ENCODE measurements around the gene SAPCD2.
A peak's percentile ranks its signal among the peaks of the same experiment; 100 is the strongest.

Gene SAPCD2

DNA sequence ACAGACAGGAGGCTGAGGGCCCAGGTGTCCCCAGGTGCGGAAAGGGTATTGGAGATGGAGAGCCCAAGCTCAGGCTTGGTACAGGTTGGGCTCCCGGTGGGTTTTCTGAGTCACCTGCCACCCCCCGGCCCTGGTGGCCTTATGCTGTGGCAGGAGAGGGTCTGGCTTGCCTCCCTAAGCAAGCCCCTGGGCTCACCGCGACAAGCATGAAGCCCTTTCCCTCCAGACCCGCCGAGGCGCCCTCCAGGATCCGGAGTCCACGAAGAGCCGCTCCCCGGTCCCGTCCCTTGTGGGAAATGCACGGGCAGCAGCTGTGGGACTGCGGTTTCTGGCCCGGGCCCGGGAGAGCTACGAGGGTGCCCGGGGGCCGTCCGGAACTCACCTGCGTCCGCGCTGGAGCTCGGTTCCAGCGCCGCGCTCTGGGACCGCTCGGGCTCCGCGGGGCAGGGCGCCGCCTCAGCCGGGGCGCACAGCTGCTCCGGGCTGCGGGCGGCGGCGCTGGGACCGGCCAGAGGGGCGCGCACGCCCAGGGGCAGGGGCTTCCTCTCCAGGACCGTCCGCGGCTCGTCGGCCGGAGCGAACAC is 757 bp downstream of the SAPCD2 start:
- peak in 1 of 3 donors; percentile 18 for DNase-seq
- POLR2A ChIA-PET = no interaction called here

GRCh38 chr9:137068539-137069507 is 1.5 kb downstream of the SAPCD2 start:
- POLR2A ChIA-PET = no interaction called here
- 96% methylated on average over 10 of the region's 17 CpGs for WGBS (ENCODE audit: insufficient coverage)

More for the DNA sequence above, 757 bp downstream of the SAPCD2 start:
- 6% methylated on average over 52 of the region's 52 CpGs for WGBS (ENCODE audit: insufficient coverage)
- Histone ChIP-seq H3K9me3 (ENCODE audit: control extremely low read depth in 1 of 5, control insufficient read depth in 4 of 5, insufficient read depth in 2 of 5, low read depth in 1 of 5, low read length in 4 of 5) (no peaks in the 10 kb centered on the region), H3K4me3 (ENCODE audit: control insufficient read depth in 1 of 7, extremely low read depth in 1 of 7, insufficient read depth in 4 of 7, low read depth in 2 of 7, low read length in 6 of 7) (peak overlapping the region in 6 of 7 experiments; percentile 13 to 75 (median 68)), H3K27me3 (replicated peaks in 2 of 5; ENCODE audit: control insufficient read depth in 4 of 5, insufficient read depth in 5 of 5, low read length in 4 of 5) (no peaks in the 10 kb centered on the region), H3K4me1 (ENCODE audit: control extremely low read depth in 1 of 4, control insufficient read depth in 4 of 4, insufficient read depth in 4 of 4, low read length in 3 of 4) (peaks cover 0 to 46% (median 30%) of the 10 kb centered on the region in 4 experiments), H3K36me3 (ENCODE audit: control insufficient read depth in 4 of 4, insufficient read depth in 4 of 4, low read length in 3 of 4) (peaks cover 0 to 18% (median 4%) of the 10 kb centered on the region in 4 experiments), H3K27ac (ENCODE audit: insufficient read depth in 1 of 2, low read depth in 1 of 2, low read length in 2 of 2, poor library complexity in 1 of 2, severe bottlenecking in 2 of 2) (no peak overlapping the region)
- CTCF ChIA-PET = interaction anchor here (1.2 to 8.9 kb wide), 11 partner anchors 12 to 158 kb away, joined by 4 to 76 read pairs (median 11); partner anchors contain the start of genes ABCA2, MAN1B1, NPDC1 and RNF224

GRCh38 chr9:137067860-137068538 is 2.4 kb downstream of the SAPCD2 start:
- 60% methylated on average over 12 of the region's 12 CpGs for WGBS (ENCODE audit: insufficient coverage)
- peak; percentile 93 to 96 (median 94) for DNase-seq
- H3K4me1 ChIP-seq (ENCODE audit: control extremely low read depth in 1 of 4, control insufficient read depth in 4 of 4, insufficient read depth in 4 of 4, low read length in 3 of 4) = peaks cover 0 to 37% (median 30%) of the 10 kb centered on the region in 4 experiments
- peaks cover 0 to 26% (median 4%) of the 10 kb centered on the region in 4 experiments for H3K36me3 ChIP-seq (ENCODE audit: control insufficient read depth in 4 of 4, insufficient read depth in 4 of 4, low read length in 3 of 4)
- H3K9me3 ChIP-seq (ENCODE audit: control extremely low read depth in 1 of 5, control insufficient read depth in 4 of 5, insufficient read depth in 2 of 5, low read depth in 1 of 5, low read length in 4 of 5) = no peaks in the 10 kb centered on the region
- no peaks in the 10 kb centered on the region for H3K27me3 ChIP-seq (replicated peaks in 2 of 5; ENCODE audit: control insufficient read depth in 4 of 5, insufficient read depth in 5 of 5, low read length in 4 of 5)
- no peak overlapping the region for H3K4me3 ChIP-seq (ENCODE audit: control insufficient read depth in 1 of 7, extremely low read depth in 1 of 7, insufficient read depth in 4 of 7, low read depth in 2 of 7, low read length in 6 of 7)
- H3K27ac ChIP-seq (ENCODE audit: insufficient read depth in 1 of 2, low read depth in 1 of 2, low read length in 2 of 2, poor library complexity in 1 of 2, severe bottlenecking in 2 of 2) = no peak overlapping the region
- ChIA-PET CTCF (interaction anchor here (0.6 to 8.9 kb wide), 19 partner anchors 9 to 274 kb away, joined by 3 to 76 read pairs (median 4); partner anchors contain the start of genes ABCA2, MAN1B1, NPDC1 and RNF224), POLR2A (no interaction called here)

More at GRCh38 chr9:137068539-137069507, 1.5 kb downstream of the SAPCD2 start:
- CTCF ChIA-PET = interaction anchor here (0.9 to 8.9 kb wide), 21 partner anchors 8 to 275 kb away, joined by 3 to 76 read pairs (median 6); partner anchors contain the start of genes ABCA2, MAN1B1, NPDC1 and RNF224
- peaks cover 0 to 44% (median 30%) of the 10 kb centered on the region in 4 experiments for H3K4me1 ChIP-seq (ENCODE audit: control extremely low read depth in 1 of 4, control insufficient read depth in 4 of 4, insufficient read depth in 4 of 4, low read length in 3 of 4)
- peak overlapping the region in 5 of 7 experiments; percentile 23 to 75 (median 69) for H3K4me3 ChIP-seq (ENCODE audit: control insufficient read depth in 1 of 7, extremely low read depth in 1 of 7, insufficient read depth in 4 of 7, low read depth in 2 of 7, low read length in 6 of 7)
- no peaks in the 10 kb centered on the region for H3K9me3 ChIP-seq (ENCODE audit: control extremely low read depth in 1 of 5, control insufficient read depth in 4 of 5, insufficient read depth in 2 of 5, low read depth in 1 of 5, low read length in 4 of 5)
- H3K27me3 ChIP-seq (replicated peaks in 2 of 5; ENCODE audit: control insufficient read depth in 4 of 5, insufficient read depth in 5 of 5, low read length in 4 of 5) = no peaks in the 10 kb centered on the region
- peaks cover 0 to 25% (median 4%) of the 10 kb centered on the region in 4 experiments for H3K36me3 ChIP-seq (ENCODE audit: control insufficient read depth in 4 of 4, insufficient read depth in 4 of 4, low read length in 3 of 4)
- no peak overlapping the region for H3K27ac ChIP-seq (ENCODE audit: insufficient read depth in 1 of 2, low read depth in 1 of 2, low read length in 2 of 2, poor library complexity in 1 of 2, severe bottlenecking in 2 of 2)
- DNase-seq = no peak

GRCh38 chr9:137066096-137066861 is 4.1 kb downstream of the SAPCD2 start:
- POLR2A ChIA-PET = no interaction called here
- CTCF ChIA-PET = interaction anchor here (1.0 to 8.9 kb wide), 11 partner anchors 8 to 280 kb away, joined by 3 to 76 read pairs (median 8); partner anchors contain the start of genes ABCA2, MAN1B1, NPDC1 and UAP1L1
- Histone ChIP-seq H3K36me3 (ENCODE audit: control insufficient read depth in 4 of 4, insufficient read depth in 4 of 4, low read length in 3 of 4) (peaks cover 0 to 26% (median 4%) of the 10 kb centered on the region in 4 experiments), H3K4me1 (ENCODE audit: control extremely low read depth in 1 of 4, control insufficient read depth in 4 of 4, insufficient read depth in 4 of 4, low read length in 3 of 4) (peaks cover 0 to 28% (median 26%) of the 10 kb centered on the region in 4 experiments), H3K4me3 (ENCODE audit: control insufficient read depth in 1 of 7, extremely low read depth in 1 of 7, insufficient read depth in 4 of 7, low read depth in 2 of 7, low read length in 6 of 7) (no peak overlapping the region), H3K27me3 (replicated peaks in 2 of 5; ENCODE audit: control insufficient read depth in 4 of 5, insufficient read depth in 5 of 5, low read length in 4 of 5) (no peaks in the 10 kb centered on the region), H3K9me3 (ENCODE audit: control extremely low read depth in 1 of 5, control insufficient read depth in 4 of 5, insufficient read depth in 2 of 5, low read depth in 1 of 5, low read length in 4 of 5) (no peaks in the 10 kb centered on the region), H3K27ac (ENCODE audit: insufficient read depth in 1 of 2, low read depth in 1 of 2, low read length in 2 of 2, poor library complexity in 1 of 2, severe bottlenecking in 2 of 2) (no peak overlapping the region)
- WGBS (ENCODE audit: insufficient coverage) = 94% methylated on average over 21 of the region's 26 CpGs
- no peak for DNase-seq

DNA sequence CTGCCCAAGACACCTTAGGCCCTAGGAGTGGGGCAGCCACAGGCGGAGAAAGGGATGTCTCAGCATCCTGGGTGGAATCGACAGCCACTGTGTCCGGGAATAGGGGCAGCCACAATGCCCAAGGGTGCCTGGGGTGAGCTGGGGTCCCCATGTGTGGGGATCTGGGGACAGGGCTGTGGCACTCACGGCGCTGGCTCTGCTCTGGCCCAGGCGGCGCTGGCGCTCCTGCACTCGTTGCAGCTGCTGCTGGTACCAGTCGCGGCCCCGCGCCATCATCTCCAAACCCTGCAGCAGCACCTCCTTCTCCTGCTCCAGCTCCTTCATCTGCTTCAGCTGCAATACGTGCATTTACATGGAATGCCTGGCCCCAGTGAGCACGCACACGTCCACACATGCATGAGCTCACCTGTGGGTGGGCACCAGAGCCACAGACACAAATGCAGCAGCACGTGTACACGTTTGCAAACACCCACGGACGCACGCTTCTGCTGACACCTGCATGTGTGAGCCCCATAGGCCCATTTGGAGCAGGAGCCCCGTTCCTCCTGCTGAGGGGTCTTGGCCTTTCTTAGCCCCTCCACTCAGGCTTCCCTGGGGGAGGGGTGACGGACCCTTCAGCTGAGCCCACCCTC is 4.9 kb downstream of the SAPCD2 start:
- CTCF ChIA-PET = interaction anchor here (1.1 to 8.9 kb wide), 11 partner anchors 8 to 279 kb away, joined by 3 to 76 read pairs (median 8); partner anchors contain the start of genes ABCA2, MAN1B1, NPDC1 and UAP1L1
- POLR2A ChIA-PET = no interaction called here

GRCh38 chr9:137064880-137065164 is 5.5 kb downstream of the SAPCD2 start:
- Histone ChIP-seq H3K4me1 (ENCODE audit: control extremely low read depth in 1 of 4, control insufficient read depth in 4 of 4, insufficient read depth in 4 of 4, low read length in 3 of 4) (peaks cover 0 to 27% (median 14%) of the 10 kb centered on the region in 4 experiments), H3K27ac (ENCODE audit: insufficient read depth in 1 of 2, low read depth in 1 of 2, low read length in 2 of 2, poor library complexity in 1 of 2, severe bottlenecking in 2 of 2) (no peak overlapping the region), H3K27me3 (replicated peaks in 2 of 5; ENCODE audit: control insufficient read depth in 4 of 5, insufficient read depth in 5 of 5, low read length in 4 of 5) (no peaks in the 10 kb centered on the region), H3K9me3 (ENCODE audit: control extremely low read depth in 1 of 5, control insufficient read depth in 4 of 5, insufficient read depth in 2 of 5, low read depth in 1 of 5, low read length in 4 of 5) (no peaks in the 10 kb centered on the region), H3K36me3 (ENCODE audit: control insufficient read depth in 4 of 4, insufficient read depth in 4 of 4, low read length in 3 of 4) (peaks cover 0 to 26% (median 4%) of the 10 kb centered on the region in 4 experiments), H3K4me3 (ENCODE audit: control insufficient read depth in 1 of 7, extremely low read depth in 1 of 7, insufficient read depth in 4 of 7, low read depth in 2 of 7, low read length in 6 of 7) (no peak overlapping the region)
- 95% methylated on average over 12 of the region's 12 CpGs for WGBS (ENCODE audit: insufficient coverage)
- ChIA-PET CTCF (interaction anchor here (1.0 to 8.9 kb wide), 10 partner anchors 7 to 279 kb away, joined by 3 to 76 read pairs (median 8); partner anchors contain the start of genes NPDC1 and UAP1L1), POLR2A (no interaction called here)
- DNase-seq = no peak

More for the DNA sequence above, 4.9 kb downstream of the SAPCD2 start:
- 96% methylated on average over 21 of the region's 23 CpGs for WGBS (ENCODE audit: insufficient coverage)
- H3K4me1 ChIP-seq (ENCODE audit: control extremely low read depth in 1 of 4, control insufficient read depth in 4 of 4, insufficient read depth in 4 of 4, low read length in 3 of 4) = peaks cover 0 to 24% (median 19%) of the 10 kb centered on the region in 4 experiments
- no peaks in the 10 kb centered on the region for H3K9me3 ChIP-seq (ENCODE audit: control extremely low read depth in 1 of 5, control insufficient read depth in 4 of 5, insufficient read depth in 2 of 5, low read depth in 1 of 5, low read length in 4 of 5)
- H3K36me3 ChIP-seq (ENCODE audit: control insufficient read depth in 4 of 4, insufficient read depth in 4 of 4, low read length in 3 of 4) = peaks cover 0 to 26% (median 4%) of the 10 kb centered on the region in 4 experiments
- H3K27ac ChIP-seq (ENCODE audit: insufficient read depth in 1 of 2, low read depth in 1 of 2, low read length in 2 of 2, poor library complexity in 1 of 2, severe bottlenecking in 2 of 2) = no peak overlapping the region
- no peak for DNase-seq
- no peaks in the 10 kb centered on the region for H3K27me3 ChIP-seq (replicated peaks in 2 of 5; ENCODE audit: control insufficient read depth in 4 of 5, insufficient read depth in 5 of 5, low read length in 4 of 5)
- no peak overlapping the region for H3K4me3 ChIP-seq (ENCODE audit: control insufficient read depth in 1 of 7, extremely low read depth in 1 of 7, insufficient read depth in 4 of 7, low read depth in 2 of 7, low read length in 6 of 7)
